ENCODE results near the gene WDR88.
"Not testable (repeated sequence)": the region's sequence is repeated elsewhere in the genome, so short reads cannot be mapped to it uniquely, and the experiment has no call there.

WDR88 gene

DNA sequence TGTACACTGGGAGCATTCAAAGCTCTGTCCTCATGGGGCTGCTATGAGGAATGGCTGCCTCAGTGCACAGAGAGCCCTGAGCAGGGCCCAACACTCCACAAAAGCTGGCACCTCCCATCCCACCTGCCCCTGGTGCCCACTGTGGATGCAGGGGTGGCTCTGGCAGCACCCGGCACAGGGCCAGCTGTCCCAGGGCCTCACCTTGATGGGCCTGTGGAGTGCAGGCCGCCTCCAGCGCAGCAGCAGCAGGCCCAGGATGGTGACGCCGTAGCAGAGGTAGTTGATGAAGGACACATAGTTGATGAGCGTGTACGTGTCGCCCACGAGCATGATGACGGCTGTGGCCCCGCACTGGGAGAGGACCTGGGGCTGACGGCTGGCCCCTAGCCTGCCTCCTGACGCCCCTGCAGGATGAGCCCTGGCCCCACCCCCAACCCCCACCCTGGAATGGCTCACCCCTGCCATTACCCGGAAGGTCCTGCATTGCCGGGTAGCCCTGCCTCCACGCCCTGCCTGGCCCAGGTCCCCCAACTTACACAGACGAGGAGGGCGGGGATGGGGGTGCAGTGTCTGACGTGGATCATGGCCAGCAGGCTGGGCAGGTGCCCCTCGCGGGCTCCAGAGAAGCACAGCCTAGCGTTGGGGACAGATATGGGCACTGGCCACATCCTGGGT, 78.5 kb downstream of the WDR88 start:
- no peak for DNase-seq

DNA sequence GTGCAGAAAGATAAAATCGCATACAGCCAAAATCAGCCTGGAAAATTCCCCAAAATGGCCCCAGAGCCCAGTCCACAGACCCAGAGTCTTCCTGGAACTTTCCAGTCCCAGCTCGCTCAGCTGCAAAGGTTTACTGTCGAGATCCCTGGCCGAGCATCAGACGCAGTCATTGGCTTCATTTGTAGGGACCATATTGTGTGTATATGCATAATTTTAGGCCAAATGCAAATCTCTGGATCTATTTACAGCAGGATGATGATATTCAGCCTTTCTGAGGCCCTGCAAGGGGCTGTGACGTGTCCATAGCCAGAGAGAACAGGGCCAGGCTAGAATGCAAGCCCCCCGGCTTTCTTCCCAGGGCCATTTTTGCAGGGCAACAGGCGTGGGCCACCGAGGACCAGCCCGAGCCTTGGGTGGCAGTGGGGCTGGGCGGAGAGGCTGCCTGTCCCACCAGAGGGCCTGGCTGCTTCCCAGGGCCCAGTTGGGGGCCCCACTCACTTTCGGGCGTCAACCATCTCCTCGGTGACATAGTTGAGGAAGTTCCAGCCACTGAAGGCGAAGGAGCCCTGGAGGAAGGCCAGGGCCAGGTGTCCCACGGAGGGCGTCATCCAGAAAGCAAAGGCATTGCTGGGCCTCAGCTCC, 80.0 kb downstream of the WDR88 start:
- no peak for DNase-seq

DNA sequence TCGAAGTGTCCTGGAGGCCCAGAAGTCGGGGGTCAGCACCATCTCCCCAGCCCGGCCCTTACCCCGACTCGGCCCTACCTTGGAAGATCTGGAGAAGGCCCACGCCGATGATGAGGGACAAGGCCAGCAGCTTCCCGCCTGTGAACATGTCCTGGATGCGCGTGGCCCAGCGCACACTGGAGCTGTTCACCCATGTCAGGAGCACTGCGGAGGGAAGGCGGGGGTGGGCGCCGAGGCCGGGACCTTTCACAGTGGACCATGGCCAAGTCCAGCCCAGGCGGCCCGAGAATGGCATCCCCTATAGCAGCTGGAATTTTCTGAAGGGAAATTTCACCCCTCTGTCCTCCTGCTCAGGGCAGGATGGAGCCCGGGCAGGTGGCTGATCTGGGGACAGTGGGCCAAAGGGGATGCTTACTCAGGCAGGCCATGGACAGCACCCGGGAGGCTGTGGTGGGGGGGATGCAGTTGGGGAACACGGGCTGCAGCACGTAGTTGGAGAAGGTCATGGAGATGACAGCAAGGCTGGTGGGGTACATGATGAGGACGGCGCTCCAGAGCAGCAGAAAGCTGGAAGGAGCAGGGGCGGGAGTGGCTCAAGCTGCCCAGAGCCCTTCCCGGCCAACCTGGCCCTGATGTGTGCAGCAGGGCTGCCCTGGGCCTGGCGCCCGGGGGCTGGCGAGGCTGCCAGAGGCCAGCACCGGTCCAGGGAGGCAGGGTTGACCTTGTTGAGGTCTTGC, 80.7 kb downstream of the WDR88 start:
- peak in 3 of 56 donors; percentile 7 to 48 (median 31) for DNase-seq

DNA sequence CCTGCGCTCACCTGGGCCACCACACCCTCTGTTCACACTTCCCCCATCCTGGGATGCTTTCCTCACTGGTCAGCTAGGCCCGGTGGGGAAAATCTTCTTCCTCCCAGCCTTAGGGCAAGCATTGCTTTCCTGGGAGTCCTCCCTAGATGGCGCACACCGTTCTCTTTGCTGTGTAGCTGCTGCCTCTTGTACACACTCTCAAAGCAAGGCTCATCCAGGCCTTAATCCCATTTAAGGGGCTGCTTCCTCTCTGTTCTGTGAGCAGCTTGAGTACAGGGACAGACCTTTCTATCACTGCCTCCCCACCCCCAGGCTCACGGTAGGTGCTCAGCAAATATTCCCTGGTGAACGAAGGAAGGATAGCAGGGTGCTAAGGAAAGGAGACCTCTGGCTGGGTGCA, 82.7 kb downstream of the WDR88 start:
- no peak for DNase-seq

DNA sequence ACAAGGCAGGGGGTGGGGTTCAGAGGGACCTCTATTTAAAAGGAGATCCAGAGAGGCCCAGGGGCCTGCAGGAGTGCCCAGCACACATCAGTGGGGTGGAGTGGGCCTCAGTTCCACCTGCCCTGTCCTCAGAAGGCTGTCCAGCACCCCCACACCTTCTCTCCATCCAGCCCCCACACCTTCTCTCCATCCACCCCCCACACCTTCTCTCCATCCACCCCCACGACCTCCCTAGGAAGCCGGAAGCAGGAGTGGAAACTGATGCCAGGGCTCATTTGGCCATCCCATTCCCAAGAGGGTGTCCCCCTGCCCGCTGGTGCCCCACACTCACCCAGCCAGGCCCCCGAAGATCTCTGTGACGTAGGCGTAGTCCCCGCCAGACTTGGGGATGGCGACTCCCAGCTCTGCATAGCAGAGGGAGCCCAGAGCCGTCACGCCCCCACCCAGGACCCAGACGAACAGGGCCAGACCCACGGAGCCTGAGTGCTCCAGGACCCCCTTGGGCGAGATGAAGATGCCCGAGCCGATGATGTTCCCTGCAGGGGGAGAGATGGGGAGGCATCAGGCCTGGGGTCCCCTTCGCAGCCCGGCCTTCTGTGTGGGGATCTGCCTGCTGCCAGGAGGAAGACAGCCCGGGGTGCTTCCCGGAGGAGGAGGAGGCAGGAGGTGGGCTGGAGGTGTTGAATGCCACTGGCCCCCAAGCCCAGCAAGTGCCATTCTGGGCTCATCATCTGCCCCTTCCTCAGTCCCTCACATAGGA, 83.7 kb downstream of the WDR88 start:
- no peak for DNase-seq

DNA sequence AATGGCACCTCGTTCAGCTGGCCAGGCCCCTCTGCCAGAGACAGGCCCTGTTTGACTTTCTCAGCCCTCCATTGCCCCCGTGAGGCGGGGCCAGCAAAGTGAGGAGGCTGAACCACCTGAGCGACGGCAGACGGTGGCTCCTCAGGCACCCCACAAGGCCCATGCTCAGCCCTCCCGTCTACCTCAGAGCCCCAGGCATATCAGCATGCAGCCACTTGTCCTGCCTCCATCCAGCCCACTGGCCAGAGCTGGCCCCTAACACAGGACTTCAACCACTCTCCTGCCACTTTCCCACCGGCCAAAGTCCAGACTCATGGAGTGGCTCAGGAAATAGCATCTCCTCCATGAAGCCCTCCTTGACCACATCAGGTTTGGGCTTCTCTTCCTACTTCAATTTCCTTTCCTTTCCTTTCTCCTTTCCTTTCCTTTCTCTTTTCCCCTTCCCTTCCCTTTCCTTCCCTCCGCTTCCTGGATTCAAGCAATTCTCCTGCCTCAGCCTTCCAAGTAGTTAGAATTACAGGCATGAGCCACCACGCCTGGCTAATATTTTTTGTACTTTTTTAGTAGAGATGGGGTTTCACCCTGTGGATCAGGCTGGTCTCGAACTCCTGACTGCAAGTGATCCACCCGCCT, 84.4 kb downstream of the WDR88 start:
- no peak for DNase-seq

DNA sequence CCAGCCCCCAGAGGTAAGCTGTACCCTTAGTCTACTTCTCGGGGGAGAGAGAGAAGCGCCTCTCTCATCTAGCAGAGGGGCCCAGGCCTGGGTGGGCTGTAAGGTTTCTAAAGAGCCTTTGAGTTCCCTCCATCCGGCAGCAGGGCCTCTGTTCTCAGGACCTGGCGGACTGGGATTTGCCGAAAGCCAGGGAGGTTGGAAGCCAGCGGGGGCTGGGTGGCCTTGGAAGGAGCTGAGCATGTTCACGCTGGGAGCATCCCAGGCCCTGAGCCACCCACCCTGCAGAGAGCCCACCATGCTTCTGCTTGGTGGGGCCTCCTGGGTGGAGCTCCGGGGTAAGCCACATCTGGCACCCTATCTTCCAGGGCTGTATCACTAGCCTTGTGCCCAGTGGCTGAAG, 86.0 kb downstream of the WDR88 start:
- peak in 14 of 56 donors; percentile 16 to 64 (median 36) for DNase-seq

DNA sequence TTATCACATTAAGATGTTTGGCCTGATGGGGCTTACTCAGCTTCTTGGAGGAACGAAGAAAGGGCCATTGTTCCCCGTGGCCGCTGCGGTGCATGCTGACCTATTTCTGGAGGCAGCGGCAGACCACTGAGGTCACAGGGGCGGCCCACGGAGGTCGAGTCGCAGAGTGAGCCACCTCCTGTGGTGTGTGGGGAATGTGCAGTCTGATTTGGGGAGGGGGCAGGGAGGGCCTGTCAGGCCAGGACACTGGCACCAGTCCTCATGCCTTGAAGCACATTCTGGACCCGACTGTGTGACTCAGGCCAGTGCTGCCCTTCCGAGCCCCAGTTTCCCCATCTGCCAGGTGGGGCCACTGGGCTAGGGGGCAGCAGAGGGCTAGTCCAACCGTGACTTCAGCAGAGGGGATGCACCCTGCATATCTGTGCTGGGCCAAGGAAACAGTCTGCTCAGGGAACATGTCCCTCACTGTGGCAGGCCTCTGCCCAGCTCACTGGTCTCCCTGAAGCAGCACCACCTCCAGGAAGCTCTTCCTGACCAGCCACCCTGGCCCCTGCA, 87.4 kb downstream of the WDR88 start:
- DNase-seq, result peak in 7 of 56 donors; percentile 14 to 45 (median 29)

DNA sequence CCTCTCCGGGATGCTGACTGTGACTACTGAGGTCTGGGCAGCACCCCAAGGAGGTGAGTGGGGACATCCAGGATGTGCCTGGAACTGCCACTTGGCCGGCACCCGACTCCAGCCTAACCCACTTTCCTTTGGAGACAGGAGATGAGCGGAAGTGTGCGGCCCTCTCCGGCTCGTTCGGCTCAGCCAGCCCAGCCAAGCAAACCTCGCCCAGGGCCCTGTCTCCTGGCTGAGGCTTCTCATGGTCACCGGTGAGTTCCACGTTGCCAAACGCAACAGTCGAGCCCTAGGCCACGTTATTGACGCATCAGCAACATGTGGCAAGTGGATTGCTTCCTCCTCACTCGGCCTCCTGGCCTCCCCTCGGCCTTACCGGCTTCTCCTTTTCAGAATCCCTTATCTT, 88.2 kb downstream of the WDR88 start:
- no peak for DNase-seq

DNA sequence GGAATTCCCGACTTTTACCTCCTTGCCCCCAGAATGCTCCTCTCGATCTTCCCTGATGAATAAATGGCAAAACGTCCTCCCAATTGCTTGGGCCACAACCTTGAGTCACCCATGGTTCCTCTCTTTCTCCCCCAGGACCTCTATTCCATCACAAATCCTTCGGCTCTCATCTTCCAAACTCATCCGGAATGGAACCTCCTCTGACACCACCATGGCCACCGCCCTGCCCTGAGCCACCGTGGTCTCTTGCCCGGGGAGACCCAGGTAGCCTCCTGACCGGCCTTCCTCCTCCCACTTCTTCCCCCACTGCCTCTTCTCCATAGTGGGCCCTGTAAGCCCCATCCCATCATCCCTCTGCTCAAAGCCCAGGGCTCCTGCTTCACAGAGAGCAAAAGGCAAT, 88.8 kb downstream of the WDR88 start:
- no peak for DNase-seq

DNA sequence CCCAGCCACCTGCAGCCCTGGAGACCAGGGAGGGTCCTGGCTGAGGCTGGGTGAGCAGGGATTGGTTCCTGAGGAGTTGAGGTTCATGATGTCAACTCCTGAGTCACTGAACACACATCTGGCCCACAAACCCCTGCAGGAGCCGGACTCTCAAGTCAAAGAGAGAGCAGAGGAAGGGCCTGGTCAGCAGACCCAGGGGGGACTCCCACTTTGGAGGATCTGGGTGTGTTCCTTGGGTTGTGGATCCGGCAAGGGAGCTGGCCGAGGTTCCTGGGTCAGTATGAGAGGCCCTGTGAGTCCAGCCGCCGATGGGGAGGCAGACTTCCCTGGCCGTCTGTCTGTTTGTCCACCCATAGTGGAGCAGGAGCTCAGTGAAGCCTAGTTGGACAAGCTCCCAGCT, 89.7 kb downstream of the WDR88 start:
- peak in 2 of 56 donors; percentile 23 to 37 for DNase-seq

DNA sequence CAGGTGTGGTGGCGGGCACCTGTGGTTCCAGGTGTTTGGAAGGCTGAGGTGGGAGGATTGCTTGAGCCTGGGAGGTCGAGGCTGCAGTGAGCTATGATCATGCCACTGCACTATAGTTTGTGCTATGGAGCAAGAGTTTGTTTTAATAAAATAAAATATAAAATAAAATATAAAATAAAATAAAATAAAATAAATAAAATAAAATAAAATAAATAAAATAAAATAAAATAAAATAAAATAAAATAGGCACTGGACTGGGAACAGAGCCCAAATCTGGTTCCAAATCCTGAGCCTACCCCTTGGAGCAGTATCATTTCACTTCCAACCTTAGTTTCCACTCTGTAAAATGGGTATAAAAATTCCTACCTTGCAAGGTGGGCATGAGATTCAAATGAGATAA, 90.3 kb downstream of the WDR88 start:
- not testable (repeated sequence) for DNase-seq

DNA sequence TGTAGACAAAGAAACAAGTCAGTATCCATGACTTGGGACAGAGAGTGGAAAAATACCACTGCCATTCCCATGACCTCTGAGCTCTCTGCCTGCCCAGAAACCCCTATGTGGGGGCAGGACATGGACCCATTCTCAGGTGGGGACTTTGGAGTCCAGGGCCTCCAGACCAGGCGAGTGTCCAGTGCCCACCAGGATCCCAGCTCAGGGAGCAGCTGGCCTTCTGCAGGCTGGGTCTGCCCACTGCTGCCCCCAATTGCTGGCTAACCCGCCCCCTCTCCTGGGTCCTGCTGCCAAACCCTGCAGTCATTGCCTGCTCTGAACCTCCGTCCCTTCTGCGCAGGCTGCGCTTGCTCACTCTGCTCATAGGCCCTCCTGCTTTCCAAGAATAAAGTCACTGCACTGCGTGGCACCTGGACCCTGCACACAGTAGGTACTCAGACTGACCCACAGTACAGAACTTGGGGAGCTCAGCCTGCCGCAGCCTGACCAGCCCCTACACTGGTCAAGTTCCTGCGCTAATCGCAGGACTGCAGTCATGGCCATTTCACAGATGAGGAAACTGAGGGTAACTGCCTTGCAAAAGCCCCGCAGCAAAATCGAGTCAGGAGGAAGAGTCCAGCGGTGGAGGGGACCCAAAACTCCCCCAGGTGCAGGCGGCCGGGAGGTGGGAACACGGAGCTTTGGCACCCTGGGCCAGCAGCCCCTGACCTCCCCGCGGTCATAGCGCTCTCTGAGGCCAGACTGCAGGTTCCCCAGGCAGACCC, 93.0 kb downstream of the WDR88 start:
- no peak for DNase-seq

Measured in nucleus accumbens (tissue), 56 donors.